Astrocyte (in vitro differentiated cells and primary cell): ENCODE data around the gene SYAP1.

Experiments used
- CTCF ChIP-seq: IDR thresholded peaks from 2 replicates; pipeline ENCODE4 v1.5.1; 2011; ENCODE audit warnings: low read depth, mild to moderate bottlenecking, inconsistent platforms, low read length, moderate library complexity; ENCODE audit not compliant: insufficient read depth
- EZH2 ChIP-seq: IDR thresholded peaks from 2 replicates; pipeline ENCODE4 v1.6.1; 2012; ENCODE audit warnings: mild to moderate bottlenecking, low read length, inconsistent platforms; ENCODE audit not compliant: insufficient read depth

DNA sequence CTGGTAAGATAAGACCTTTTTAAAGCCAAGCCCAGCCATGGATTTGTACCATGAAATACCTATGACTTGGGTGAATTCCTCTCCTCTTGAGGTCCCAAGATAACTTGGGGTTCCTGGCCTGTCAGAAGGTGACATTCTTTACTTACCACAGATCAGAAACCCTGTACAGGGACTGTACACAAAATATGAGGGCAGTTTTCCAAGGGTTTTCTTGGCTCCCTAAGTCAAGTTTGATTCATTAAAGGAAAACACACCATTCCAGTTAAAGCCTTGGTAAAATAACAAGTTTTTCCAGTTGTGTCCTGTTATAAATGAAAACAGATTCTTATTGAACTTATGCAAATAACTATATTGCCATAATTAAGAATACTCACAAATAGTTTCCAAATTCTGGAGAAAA lies 8.2 kb downstream of the SYAP1 start:
- TF ChIP-seq CTCF (no peak), EZH2 (no peak)
